Tongue (tissue), 1 donor: ENCODE results near the gene MCM5. TPM values are rescaled to one million over a fixed set of nuclear protein-coding genes. Genes with fewer than 3 reads are reported as not detected.

Experiments used
- total RNA-seq: library from RNA; depleted of rRNA; stranded (reverse); fragments of >200 nt; gene quantifications from one replicate; pipeline ENCODE4 v1.2.3, GENCODE V29; 2014

Gene MCM5
- total RNA-seq, 1 donor from 2014 or later = 26.7 TPM

Other genes with a start within 250 kb of the MCM5 start
- gene HMGXB4, start 142.6 kb upstream of the MCM5 start, total RNA-seq = 18.8 TPM
- 35.6 TPM for gene TOM1, start 100.2 kb upstream of the MCM5 start, total RNA-seq
- 11.1 TPM for gene HMOX1, start 19.0 kb upstream of the MCM5 start, total RNA-seq
- 2.8 TPM for gene RASD2, start 140.7 kb downstream of the MCM5 start, total RNA-seq
- 649 TPM for gene MB, start 217.2 kb downstream of the MCM5 start, total RNA-seq
- gene APOL6, start 248.3 kb downstream of the MCM5 start, total RNA-seq = 7.9 TPM